GM12875 (cell line): ENCODE data around the gene CNIH2.

Experiments used
- H3K4me3 ChIP-seq: one replicate; pipeline ENCODE4 v1.5.1; 2011; ENCODE audit warnings: low read depth, low read length, control low read depth
- TF ChIP-seq, protein P1 (sequence below): IDR thresholded peaks from 2 replicates; pipeline ENCODE4 v1.5.1; 2011; ENCODE audit warnings: low read depth, mild to moderate bottlenecking, control low read depth, inconsistent platforms, low read length, moderate library complexity, borderline replicate concordance; ENCODE audit not compliant: insufficient read depth

The CNIH2 gene

DNA sequence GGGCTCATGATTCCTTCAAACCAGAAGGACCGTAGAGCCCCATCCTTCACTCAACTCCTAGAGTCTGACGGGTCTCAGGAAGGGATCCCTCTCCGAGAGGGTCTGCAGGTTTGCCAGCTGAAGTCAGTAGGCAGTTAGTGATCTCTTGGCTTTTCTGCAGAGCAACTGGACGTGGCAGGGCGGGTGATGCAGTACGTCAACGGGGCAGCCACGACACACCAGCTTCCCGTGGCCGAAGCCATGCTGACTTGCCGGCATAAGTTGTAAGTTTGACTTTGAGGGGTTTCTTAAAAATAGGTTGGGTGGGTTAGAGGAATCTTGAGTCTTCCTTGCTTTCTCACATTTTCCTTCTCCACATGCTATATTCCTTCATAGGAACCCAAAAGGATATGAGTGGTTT is 42.8 kb upstream of the CNIH2 start:
- TF ChIP-seq, protein P1, sequence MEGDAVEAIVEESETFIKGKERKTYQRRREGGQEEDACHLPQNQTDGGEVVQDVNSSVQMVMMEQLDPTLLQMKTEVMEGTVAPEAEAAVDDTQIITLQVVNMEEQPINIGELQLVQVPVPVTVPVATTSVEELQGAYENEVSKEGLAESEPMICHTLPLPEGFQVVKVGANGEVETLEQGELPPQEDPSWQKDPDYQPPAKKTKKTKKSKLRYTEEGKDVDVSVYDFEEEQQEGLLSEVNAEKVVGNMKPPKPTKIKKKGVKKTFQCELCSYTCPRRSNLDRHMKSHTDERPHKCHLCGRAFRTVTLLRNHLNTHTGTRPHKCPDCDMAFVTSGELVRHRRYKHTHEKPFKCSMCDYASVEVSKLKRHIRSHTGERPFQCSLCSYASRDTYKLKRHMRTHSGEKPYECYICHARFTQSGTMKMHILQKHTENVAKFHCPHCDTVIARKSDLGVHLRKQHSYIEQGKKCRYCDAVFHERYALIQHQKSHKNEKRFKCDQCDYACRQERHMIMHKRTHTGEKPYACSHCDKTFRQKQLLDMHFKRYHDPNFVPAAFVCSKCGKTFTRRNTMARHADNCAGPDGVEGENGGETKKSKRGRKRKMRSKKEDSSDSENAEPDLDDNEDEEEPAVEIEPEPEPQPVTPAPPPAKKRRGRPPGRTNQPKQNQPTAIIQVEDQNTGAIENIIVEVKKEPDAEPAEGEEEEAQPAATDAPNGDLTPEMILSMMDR = no peak
- H3K4me3 ChIP-seq = no peak overlapping the region

DNA sequence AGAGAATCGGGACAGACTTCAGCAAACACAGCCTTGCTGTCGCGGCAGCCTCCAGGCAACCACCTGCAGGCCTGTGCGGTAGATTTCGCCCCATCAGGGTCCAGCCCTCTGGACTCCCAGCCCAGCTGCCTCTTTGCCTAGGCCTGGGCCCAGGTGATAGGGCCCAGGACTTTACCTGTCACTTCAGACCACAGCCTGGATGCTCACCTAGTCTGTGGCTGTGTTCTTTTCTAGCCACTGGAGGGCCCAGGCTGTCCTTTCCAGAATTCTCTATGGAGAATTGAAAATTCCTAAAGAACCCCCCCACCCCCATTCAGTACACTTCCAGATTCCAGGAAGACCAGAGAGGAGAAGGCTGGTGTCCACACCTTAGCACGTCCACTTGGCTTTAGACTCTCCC is 40.1 kb upstream of the CNIH2 start:
- TF ChIP-seq, protein P1 = no peak

DNA sequence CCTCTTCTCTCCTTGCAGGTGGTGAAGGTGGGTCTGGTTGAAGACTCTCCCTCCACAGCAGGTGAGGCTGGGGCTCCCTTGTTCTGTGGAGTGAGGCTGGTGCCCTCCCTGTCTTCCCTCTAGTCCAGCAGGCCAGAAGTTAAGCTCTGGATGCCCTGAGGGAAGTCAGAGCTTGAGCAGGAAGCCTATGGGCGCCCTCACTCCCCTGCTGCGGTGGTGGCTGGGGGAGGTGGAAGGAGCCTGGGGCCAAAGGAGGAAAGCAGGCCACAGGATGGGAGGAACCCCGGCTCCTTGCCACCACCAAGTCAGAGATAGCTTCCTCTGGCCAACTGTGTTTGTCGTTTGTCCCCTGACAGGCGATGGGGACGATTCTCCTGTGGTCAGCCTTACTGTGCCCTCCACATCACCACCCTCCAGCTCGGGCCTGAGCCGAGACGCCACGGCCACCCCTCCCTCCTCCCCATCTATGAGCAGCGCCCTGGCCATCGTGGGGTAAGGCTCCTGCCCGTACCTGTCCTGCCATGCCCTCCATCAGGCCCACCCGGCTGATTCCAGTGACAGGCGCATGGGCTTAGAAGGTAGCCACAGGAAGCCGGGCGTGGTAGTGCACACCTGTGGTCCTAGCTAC is 39.1 kb upstream of the CNIH2 start:
- H3K4me3 ChIP-seq = no peak overlapping the region
- TF ChIP-seq, protein P1 = no peak

More for the DNA sequence above, 40.1 kb upstream of the CNIH2 start:
- H3K4me3 ChIP-seq = no peak overlapping the region

DNA sequence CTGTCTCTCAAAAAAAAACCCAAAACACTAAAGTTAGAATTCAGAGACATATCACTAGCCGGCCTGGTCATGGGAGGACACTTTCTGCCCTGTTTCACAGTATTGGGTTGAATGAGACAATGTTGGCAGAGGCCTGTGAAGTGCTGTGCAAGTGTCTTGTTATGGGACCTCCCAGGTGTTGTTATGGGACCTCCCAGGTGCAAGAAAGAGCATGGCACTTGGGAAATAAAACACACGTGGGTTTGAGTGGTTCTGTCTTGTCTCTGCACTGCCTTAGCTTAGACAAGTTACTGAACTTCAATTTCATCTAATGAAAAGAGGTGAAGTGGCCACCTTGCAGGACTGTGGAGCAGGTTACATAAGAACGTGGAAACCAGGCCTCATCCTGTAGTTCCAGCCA is 38.5 kb upstream of the CNIH2 start:
- TF ChIP-seq, protein P1 = no peak
- H3K4me3 ChIP-seq = no peak overlapping the region

DNA sequence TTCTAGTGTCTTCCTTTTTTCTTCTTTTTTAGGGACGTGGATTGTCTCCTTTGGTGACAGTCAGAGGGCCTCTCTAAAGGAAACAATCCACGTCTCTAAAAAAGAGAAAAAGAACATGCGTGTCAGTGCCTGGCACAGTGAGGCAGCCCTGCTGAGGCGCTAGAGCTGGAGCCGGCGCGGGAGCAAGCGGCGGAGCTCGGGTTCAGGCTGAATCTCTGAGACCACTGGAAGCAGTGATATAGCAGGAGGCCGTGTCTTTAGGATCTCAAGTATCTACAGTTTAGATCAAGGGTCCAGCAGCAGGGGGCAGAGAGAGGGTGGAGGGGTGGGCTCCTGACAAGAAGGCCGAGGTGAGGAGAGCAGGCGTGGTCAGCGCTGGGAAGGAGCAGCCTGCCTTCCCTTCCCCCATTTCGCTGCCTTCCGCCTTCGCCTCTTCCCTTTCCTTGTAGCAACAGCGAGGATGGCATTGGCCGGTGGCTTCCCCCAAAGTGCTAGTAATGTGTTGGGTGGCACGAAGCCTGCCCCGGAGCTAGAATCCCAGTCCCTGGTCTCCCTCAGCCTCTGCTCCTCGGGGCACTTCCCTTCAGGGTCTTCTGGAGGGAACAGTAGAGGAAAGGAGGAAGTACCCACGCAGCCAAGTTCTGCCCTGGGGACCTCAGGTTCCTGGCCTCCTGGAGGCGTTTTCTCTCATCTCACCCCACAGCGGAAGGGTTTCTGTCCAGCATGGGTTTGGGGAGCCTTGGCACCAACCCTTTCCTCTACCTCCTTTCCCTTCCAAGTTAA is 37.8 kb upstream of the CNIH2 start:
- H3K4me3 ChIP-seq = no peak overlapping the region
- TF ChIP-seq, protein P1 = no peak

DNA sequence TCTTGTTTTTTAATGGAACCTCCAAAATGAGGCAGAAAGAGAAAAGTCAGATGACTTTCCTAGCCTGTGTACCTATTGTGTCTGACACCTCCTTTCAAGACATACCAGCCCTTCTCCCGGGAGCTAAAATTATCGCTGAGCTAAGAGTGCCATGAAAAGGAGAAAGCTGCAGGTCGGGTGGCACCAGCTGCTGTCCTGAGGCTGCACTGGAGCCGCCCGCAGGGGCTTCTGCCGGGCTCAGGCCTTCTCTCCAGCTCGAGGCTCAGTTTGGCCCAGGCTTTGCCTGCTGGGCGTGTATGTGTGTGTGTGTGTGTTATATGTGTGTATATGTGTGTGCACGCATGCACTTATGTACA is 37.2 kb upstream of the CNIH2 start:
- no peak overlapping the region for H3K4me3 ChIP-seq
- TF ChIP-seq, protein P1 = no peak
